G401.6 (cell line): ENCODE results near the gene LRCH4.
A peak's percentile ranks its signal among the peaks of the same experiment; 100 is the strongest.

Experiments used
- FAIRE-seq: peaks from 2 replicates; lab custom pipeline; 2012; peaks lifted over from hg19 to GRCh38; lab: Jason Lieb, UNC

LRCH4 gene, protein sequence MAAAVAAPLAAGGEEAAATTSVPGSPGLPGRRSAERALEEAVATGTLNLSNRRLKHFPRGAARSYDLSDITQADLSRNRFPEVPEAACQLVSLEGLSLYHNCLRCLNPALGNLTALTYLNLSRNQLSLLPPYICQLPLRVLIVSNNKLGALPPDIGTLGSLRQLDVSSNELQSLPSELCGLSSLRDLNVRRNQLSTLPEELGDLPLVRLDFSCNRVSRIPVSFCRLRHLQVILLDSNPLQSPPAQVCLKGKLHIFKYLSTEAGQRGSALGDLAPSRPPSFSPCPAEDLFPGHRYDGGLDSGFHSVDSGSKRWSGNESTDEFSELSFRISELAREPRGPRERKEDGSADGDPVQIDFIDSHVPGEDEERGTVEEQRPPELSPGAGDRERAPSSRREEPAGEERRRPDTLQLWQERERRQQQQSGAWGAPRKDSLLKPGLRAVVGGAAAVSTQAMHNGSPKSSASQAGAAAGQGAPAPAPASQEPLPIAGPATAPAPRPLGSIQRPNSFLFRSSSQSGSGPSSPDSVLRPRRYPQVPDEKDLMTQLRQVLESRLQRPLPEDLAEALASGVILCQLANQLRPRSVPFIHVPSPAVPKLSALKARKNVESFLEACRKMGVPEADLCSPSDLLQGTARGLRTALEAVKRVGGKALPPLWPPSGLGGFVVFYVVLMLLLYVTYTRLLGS

DNA sequence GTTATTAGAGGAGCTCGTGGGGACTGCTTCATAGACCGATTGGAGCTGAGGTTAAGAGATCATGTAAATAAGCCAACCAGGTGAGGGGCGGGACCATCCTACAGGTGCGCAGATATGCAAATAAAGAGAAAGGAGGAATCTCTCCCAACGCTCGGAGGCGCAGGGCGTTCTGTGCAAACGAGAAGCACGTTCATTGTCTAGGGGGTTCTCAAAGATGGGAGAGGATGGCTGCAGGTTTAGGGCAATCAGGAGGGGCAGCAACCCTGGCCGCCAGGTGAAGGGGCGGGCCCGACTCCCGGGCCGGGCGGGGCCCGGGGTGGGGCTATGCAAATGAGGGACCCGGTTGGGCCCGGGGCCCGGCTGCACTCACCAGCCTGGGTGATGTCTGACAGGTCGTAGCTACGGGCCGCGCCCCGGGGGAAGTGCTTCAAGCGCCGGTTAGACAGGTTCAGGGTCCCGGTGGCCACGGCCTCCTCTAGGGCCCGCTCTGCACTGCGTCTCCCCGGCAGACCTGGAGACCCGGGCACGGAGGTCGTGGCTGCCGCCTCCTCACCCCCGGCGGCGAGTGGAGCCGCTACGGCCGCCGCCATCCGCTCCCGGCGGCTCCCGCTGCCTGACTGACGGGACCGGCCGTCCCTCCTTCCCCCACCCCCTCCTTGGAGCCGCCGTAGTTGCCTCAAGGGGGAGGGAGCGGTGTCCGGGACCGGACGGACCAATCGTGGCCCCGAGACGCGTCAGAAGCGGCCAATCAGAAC, at the start of gene LRCH4:
Gene LRCH4 (minus strand): TSS at position 619 of the 755 bp plus-strand sequence. CDS start 29 bp downstream, at position 590.
- FAIRE-seq = no peak

DNA sequence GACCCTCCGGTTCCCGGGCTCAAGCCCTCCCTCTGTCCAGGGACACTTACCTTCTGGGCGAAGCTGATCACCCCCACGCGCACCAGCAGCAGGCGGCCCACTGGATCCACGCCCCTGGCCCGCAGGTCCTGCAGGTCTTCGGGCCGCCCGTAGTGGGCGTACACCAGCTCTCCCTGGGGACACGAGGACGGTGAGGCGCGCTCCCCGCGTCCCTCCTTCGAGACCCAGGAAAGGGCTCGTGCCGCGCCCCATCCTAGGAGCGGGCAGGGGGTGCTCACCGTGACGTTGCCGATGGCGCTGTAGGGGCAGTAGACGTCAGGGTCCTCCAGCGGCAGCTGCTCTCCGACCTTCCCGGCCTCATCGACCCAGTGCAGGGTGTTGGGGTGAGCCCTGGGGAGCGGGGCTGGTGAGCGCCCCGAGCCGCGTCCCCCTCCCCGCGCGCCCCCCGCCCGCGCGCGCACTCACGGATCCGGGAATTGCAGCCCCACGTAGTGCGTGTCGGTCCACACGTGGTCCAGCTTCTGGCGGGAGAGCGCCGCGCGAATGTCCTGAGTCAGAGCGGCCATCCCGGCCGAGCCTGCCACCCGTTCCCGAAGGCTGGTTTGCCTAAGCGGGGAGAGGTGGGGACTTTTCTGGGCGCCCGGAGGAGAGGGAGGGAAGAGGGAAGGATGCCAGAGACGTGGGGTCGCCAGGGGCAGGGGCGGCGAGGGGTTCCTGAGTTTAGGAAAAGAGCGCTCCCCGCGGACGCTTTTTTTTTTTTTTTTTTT, 47.2 kb upstream of the LRCH4 start:
- FAIRE-seq = no peak

DNA sequence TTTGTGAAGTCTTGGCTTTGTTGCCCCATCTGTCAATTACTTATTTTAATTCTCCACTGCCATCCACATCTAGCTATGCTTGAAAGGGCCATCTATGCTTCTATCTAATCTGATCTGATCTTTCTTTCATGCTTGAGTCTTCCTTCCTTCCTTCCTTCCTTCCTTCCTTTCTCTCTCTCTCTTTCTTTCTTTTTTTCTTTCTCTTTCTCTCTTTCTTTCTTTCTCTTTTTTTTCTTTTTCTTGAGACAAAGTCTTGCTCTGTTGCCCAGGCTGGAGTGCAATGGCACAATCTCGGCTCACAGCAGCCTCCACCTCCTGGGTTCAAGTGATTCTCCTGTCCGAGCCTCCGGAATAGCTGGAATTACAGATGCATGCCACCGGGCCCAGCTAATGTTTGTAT, 44.1 kb upstream of the LRCH4 start:
- FAIRE-seq = no peak

DNA sequence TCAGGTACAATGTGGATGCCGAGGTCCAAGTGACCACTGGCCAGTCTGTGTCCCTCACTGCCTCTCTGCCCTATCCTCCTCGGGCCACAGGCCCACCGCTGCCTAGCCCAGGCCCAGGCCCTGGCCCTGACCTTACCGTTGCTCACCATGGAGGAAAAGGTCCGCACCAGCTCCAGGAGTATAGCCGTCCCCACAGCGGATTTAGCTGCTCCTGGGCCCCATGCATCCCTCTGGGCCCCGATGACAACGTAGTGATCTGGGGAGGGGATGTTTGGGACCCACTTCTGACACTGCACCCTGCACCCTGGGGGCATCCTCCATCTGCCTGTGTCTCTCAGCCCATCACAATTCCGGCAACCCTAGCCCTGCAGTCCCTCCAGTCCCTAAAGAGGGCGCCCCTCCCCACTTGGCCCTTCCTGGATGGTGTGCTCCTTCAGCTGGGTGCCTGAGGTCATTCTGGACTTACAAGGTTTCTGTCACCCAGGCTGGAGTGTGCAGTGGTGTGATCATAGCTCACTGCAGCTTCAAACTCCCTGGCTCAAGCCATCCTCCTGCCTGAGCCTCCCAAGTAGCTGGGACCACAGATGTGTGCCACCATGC, 43.3 kb upstream of the LRCH4 start:
- FAIRE-seq = no peak

DNA sequence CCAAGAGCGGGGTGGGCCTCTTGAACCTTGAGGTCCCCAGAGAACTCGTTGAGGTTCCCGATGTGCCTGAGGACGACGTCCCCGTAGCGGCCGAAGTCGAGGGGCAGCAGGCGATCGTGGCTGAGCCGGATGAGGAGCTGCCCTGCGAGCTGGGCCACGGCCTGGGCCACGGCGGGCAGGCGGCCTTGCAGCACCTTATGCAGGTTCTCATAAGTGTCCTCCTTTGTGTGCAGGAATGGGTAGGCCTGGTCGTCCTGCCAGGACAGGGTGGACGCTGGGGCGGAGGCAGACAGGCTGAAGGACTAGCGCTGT, 41.3 kb upstream of the LRCH4 start:
- FAIRE-seq = no peak

DNA sequence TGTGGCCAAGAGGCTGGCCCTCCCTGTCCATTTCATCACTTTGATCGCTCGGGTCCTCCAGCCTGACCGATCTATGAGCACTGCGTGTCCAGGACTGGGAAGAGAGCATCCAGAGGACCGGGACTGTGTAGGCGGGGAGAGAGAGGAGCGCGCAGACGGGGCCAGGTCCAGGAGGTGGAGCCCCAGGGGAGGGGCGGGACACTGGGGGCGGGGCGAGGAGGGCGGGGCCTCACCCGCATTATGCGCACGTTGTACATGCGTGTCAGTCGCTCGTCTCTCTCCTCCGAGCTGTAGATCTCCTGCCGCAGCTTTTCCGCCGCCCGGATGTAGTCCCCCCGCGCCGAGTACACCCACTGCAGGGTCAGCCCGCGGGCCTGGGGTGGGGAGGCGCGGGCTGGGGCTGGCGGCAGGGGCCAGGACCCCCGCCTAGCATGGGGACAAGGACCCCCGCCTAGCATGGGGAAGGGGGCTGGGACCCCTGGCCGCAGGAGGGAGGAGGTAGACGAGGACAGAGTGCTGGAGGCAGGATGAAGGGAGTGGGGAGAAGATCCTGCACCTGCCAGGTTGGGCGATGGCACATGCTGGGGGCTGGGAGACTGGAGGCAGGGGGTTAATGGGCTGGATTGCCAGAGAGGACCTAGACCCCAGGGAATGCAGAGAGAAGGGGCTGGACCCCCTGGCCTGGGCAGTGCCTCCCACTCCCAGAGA, 40.8 kb upstream of the LRCH4 start:
- no peak for FAIRE-seq

DNA sequence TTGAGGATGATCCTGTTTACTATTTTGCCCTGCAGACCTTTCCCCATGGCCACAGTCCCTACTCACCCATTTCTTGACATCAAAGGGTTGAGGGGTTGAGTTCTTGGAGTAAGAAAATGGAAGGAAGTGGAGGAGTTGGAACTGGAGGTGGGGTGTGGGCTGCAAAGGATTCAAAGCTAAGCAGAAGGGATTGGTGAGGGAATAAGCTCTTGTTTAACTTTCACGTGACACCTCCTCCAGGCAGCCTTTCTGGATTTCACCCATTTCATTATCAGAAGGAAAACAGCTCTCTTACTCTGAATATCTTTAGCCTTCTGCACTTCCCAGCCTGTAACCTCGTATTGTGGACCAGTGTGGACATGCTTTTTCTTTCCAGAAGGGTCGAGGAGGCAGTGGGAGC, 40.1 kb upstream of the LRCH4 start:
- no peak for FAIRE-seq

DNA sequence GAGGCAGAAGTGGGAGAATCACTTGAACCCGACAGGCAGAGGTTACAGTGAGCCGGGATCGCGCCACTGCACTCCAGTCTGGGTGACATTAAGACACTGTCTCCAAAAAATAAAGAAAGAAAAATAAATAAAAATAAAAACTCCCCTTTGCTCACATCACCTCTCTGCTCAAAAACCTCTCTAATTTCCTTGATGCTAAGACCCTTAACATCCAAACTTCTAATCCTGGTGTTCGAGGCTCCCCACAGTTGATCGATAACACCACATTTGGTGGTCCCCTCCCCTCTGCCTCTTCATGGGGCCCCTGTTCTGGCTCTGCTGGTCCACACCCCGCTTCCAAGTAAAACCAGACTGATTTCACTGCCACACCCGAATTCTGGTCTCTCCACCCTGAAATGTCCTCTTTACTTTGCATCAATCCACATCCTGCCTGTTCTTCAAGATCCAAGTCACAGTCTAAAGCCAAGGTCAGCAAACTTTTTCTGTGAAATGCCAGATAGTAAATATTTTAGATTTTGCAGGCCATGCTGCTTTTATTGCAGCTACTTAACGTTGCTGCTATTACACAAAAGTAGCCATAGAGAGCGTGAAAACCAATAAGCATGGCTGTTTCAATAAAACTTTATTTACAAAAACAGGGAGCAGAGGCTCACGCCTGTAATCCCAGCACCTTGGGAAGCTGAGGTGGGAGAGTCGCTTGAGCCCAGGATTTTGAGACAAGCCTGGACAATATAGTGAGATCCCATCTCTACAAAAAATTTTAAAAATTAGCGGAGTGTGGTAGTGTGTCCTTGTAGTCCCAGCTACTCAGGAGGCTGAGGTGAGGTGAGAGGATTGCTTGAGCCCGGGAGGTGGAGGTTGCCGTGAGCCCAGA, 38.3 kb upstream of the LRCH4 start:
- FAIRE-seq = no peak

DNA sequence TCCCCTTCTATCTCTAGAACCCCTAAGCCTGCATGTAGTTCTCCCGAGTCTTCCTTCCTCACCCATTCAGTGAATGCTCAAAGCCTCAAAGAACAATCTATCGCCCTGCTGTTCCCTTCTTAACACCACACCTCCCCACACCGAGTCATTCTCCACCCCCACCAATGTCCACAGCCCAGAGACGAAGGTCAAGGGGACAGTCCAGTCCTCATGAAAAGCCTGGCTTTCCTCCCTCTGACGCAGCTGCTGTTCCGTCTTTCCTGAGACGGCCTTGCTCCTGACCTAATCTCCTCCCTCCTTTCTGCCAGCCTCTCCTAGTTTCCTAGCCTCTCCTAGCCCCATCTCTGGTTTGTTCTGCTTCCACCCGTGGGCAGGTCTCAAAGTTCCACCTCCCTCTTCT, 35.6 kb upstream of the LRCH4 start:
- no peak for FAIRE-seq

DNA sequence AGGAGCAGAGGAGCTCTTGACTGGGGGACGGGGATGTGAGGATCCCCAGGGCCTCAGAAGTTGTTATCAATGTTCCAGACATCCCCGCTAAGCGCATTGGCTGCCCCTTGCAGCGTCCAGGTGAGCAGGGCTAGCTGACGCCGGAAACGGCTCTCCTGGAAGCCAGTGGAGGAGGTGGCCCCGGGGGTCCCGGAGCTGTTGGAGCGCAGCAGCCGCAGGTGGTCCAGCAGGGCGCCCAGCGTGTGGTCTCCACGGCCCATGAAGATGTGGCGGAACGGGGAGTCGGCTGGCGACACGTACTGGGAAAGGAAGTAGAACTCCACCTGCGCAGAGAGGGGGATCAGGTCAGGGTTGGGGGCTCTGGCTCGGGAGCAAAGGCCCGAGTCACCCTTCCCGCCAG, 34.9 kb upstream of the LRCH4 start:
- FAIRE-seq = no peak

DNA sequence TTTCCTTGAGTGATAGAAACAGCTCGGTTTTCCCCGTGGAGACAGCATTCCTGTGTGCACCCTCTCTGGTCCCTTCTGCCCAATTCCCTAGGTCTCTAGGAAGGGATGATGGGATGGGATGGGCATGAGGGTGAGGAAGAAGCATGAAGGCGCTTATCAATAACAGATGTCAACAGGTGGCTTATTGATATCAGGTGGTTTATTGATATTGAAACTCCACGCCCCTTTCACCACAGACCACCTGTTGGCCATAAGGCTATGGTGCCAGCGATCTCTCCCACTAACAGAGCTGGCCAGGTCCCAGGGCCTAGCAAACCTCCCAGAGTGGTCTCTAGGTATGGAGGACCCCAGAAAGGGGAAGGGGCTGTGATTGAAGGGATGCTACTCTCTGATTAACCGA, 34.3 kb upstream of the LRCH4 start:
- no peak for FAIRE-seq

DNA sequence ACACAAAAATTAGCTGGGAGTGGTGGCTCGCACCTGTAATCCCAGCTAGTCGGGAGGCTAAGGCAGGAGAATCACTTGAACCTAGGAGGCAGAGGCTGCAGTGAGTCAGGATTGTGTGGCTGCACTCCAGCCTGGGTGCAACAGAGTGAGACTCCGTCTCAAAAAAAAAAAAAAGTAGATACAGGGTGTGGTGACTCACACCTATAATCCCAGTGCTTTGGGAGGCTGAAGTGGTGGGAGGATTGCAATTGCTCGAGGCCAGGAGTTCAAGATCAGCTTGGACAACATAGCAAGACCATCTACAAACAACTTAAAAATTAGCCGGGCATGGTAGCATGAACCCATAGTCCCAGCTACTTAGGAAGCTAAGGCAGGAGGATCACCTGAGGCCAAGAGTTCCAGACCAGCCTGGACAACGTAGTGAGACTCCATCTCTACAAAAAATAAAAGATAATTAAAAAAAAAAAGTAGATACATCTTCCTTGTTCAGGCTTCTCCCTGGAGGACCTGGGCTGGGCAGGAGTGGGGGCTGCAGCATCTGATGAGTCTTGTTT, 28.5 kb upstream of the LRCH4 start:
- FAIRE-seq = no peak

DNA sequence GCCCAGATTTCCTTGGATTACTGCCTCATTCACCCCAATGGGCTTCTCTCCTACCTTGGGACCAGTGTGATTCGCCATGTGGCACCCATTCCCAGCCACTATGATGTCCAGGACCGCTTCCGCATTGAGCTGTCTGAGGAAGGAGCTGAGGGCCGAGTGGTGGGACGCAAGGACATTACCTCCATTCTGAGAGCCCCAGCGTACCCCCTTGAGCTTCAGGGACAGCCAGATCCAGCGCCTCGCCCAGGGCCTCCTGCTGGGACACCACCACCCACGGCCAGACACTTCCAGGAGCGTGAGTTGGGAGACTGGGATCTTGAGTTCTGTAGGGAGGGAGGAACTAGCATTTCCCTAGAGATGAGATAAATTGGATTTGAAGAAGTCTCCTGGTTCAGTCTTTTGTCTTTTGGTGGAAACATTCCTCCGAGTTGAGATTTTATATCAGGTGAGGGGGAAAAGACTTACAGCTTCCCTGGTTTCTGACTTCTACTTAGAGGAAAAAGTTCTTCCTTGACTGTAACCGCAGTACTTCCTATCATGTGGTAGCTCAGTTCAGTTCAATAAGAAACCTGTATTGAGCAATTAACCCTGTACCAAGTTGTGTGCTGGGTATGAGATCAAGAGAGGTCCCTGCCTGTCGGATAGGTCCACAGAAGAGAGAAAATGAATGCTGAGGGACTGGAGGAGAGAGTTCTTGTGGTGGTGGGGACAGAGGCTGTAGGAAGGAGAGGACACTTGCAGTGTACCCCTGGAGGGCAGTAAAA, 27.7 kb upstream of the LRCH4 start:
- FAIRE-seq = no peak

DNA sequence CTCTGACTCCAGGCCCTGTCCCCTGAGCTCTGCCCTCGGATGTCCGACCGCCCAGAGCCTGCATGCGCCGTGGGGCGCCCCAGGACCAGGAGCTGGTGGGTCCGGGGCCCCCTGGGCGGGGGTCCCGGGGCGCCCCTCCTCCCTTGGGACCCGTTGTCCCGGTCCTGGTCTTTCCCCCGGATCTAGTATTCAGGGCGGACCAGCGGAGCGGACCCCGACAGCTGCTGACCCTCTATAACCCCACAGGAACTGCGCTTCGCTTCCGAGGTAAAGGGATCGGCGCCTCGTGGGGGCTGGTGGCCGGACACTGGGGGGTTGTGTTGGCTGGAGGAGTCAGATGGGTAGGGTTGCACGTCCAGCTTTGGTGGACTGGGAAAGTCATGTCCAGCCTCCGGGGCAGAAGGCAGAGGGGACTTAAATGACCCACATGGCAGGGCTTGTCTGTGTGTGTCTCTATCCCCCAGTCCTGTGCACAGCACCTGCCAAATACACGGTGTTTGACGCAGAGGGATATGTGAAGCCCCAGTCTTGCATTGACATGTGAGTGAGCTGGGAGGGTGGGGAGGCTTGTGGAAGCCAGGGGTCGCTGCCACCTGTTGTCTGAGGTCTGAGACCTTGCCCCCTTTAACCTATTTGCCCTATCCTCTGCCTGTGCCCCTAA, 26.9 kb upstream of the LRCH4 start:
- FAIRE-seq = no peak

DNA sequence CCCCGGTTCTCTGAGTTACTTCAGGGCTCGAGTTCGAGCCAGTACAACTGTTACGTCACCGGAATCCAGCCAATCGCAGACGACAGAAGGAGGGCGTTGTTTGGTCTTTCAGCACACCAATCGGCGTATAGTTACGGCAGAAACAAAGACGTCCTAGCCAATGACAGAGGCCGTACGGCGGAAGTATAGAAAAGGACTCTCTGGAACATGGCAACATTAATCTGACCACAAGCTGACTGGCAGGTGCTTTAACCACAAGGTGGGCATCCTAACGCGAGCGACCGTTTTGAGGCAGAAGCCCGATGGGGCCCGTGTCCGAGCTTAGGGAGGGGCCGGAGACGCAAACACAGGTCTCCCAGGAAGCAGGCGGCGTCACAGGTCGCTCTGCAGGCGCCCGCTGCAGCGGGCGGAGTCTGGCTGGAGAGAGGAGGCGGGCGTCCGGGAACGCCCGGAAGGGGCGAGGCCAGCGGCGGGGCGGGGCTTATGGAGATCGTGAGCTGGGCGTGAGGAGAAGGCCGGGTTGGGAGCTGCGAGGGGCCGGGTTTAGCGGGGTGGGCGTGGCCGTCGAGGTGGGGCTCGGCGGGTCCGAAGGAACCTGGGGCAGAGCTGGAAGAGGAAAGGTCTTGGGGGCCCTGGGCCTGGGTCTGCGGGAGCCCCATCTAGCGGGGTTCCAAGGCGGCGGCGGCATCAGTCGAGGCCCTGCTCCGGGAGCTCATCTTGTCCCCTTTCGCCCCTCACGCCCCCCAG, 26.2 kb upstream of the LRCH4 start, which contains the start of gene MOSPD3:
Gene MOSPD3 (plus strand): TSS at position 558 of the 747 bp plus-strand sequence. CDS start 252 bp downstream, outside the sequence.
- FAIRE-seq = peak; percentile 99

DNA sequence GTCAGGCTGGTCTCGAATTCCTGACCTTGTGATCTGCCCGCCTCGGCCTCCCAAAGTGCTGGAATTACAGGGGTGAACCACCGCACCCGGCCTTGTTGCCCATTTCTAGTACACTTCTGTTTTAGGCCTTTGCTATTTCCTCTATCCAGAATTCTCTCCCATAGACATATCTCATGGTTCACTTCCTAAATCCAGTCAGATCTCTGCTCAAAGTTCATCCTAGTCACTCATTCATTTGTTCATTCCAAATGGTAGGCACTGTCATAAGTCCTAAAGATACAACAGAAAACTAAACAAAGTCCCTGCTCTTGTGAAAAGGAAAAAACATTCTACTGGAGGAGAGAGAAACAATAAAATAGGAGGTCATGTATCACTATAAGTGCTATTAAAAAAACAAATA, 24.0 kb upstream of the LRCH4 start:
- no peak for FAIRE-seq

DNA sequence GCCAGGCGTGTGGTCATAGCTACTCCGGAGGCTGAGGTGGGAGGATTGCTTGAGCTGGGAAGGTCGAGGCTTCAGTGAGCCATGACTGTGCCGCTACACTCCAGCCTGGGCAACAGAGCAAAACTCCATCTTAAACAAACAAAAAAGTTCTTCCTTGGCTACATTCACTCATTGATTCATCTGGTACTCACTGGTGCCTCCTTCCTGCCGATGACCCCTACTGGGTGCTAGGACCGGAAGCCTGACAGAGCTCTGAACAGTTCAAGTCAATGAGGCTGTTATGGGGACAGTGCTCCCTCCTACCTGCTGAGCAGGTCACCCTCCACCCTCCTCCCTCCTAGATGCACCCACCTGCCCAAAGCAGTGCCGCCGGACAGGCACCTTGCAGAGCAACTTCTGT, 21.2 kb upstream of the LRCH4 start:
- FAIRE-seq = no peak

DNA sequence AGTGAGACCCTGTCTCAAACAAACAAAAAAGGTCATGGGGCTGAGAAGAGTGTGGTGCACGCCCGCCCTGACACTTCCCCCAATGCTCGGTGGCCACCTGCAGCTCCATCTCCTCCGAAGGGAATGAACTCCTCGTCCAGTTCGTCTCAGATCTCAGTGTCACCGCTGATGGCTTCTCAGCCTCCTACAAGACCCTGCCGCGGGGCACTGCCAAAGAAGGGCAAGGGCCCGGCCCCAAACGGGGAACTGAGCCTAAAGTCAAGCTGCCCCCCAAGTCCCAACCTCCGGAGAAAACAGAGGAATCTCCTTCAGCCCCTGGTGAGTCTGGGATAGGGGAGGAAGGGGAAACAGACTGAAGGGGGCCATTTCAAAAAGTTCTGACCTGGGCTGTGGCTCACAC, 20.4 kb upstream of the LRCH4 start:
- FAIRE-seq = no peak
